Urothelium cell line (cell line): ENCODE results near the gene RIC1.
"Not testable (repeated sequence)": the region's sequence is repeated elsewhere in the genome, so short reads cannot be mapped to it uniquely, and the experiment has no call there.

Experiments
- DNase-seq: peaks from one replicate; pipeline ENCODE4 v3.0.0; 2011; ENCODE audit warnings: low spot score, mixed read lengths
- FAIRE-seq: peaks from 2 replicates; lab custom pipeline; 2011; peaks lifted over from hg19 to GRCh38; lab: Jason Lieb, UNC

Gene RIC1

GRCh38 chr9:5719100-5719926 lies 90.4 kb downstream of the RIC1 start:
- no peak for DNase-seq
- FAIRE-seq: no peak

GRCh38 chr9:5720151-5720550 lies 91.2 kb downstream of the RIC1 start:
- FAIRE-seq: no peak
- no peak for DNase-seq

GRCh38 chr9:5721279-5722087 lies 92.6 kb downstream of the RIC1 start:
- DNase-seq (no peak), FAIRE-seq (no peak)

GRCh38 chr9:5722679-5723078 lies 93.8 kb downstream of the RIC1 start:
- DNase-seq, FAIRE-seq: not testable (repeated sequence)

- DNase-seq (no peak), FAIRE-seq (no peak)
Observed at GRCh38 chr9:5735072-5735471, 106.2 kb downstream of the RIC1 start.

GRCh38 chr9:5736563-5737346 lies 107.8 kb downstream of the RIC1 start:
- no peak for FAIRE-seq
- no peak for DNase-seq

DNA sequence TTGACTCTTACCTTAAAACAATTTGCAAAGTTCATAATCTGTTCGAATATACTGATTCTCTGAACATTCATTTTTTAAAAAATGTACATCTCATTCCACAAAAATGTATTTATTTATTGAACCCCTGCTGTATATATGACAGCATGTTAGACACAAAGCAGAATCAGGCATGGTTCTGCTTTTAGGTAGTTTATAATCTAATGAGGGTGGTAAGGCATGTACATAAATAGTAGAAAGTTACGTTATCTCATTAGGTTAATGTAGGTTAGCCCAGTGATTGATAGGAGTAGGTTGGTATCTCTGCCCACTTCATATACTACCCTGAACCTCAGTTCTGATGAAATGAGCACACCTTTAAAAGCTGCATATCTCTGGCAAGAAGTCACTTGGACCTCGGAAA lies 114.2 kb downstream of the RIC1 start:
- DNase-seq (no peak), FAIRE-seq (no peak)

- FAIRE-seq (no peak), DNase-seq (no peak)
Observed at GRCh38 chr9:5748438-5748837, 119.5 kb downstream of the RIC1 start.

DNA sequence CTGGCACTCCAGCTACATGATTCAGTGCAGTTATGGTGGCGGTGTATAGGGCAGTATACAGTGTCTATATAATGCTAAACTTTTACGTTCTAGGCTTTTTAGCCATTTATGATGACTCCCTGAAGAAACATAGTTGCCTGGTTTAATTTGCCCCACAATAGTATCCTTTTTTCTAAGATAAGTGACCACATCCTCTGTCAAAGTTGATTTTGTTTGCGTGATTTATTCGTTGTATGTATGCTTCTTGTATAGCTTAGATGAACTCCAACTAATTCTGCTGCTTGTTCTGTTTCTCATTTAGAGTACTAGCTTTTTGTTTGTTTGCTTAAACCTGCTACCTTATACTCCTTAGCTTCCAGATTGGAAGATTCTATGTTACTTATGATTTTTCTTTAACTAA lies 120.4 kb downstream of the RIC1 start:
- FAIRE-seq (no peak), DNase-seq (no peak)

DNA sequence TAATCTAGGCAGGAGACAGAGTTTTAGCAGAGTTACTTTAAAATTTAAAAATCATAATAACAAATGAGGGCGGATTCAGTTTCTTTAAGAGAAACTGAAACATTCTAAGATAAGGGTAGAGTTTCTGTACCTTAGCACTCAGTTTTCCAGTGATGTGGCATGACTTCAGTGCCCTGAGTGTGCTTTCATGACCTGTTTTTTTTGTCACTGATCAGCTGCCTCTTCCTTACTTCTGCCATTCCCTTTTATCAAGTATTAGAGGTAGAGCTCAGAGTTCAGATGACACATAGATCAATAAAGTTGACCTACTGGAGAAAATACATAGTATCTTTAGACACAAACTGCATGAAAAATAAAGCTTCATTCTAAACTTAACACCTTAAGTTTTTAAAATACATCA lies 121.7 kb downstream of the RIC1 start:
- no peak for FAIRE-seq

GRCh38 chr9:5756633-5757032 lies 127.7 kb downstream of the RIC1 start:
- FAIRE-seq (no peak), DNase-seq (no peak)

More for the DNA sequence above, 121.7 kb downstream of the RIC1 start:
- DNase-seq: no peak

DNA sequence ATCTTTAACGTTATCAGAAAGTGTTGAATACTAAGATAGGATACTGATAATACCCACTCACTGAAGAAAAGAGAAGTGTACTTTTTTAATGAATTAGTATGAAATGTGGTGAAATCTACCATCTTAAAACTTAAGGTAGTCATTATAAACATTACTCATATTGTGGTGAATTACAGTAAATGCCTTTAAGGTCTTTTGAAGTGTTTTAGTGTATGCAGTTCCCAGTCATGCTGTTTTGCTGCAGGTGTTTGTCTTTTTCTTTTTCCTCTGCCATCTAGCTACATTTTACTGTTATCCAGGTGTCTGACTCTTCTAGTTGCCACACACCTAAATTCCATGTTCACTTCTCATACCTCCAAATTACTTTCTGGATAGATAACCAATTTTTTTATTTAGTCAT lies 131.4 kb downstream of the RIC1 start:
- FAIRE-seq (no peak), DNase-seq (no peak)

DNA sequence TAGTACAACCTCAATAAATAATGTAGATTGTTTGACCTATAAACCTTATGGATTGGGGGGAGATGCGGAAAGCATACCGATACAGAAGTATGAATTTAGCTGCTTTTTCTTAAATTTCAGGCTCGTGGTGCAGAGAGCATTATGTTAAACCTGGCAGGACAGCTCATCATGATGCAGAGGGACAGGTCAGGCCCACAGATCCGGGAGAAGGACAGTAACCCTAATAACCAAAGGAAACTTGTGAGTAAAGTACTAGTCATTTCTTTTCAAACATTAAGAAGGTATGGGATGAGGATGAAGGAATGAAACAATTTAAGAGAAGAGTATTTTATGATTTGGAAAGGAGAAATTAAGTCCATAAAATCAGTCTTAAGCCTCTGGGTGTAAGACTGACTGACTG lies 133.5 kb downstream of the RIC1 start:
- FAIRE-seq: no peak

GRCh38 chr9:5764130-5764868 lies 135.4 kb downstream of the RIC1 start:
- no peak for DNase-seq
- no peak for FAIRE-seq

More for the DNA sequence above, 133.5 kb downstream of the RIC1 start:
- DNase-seq: no peak

DNA sequence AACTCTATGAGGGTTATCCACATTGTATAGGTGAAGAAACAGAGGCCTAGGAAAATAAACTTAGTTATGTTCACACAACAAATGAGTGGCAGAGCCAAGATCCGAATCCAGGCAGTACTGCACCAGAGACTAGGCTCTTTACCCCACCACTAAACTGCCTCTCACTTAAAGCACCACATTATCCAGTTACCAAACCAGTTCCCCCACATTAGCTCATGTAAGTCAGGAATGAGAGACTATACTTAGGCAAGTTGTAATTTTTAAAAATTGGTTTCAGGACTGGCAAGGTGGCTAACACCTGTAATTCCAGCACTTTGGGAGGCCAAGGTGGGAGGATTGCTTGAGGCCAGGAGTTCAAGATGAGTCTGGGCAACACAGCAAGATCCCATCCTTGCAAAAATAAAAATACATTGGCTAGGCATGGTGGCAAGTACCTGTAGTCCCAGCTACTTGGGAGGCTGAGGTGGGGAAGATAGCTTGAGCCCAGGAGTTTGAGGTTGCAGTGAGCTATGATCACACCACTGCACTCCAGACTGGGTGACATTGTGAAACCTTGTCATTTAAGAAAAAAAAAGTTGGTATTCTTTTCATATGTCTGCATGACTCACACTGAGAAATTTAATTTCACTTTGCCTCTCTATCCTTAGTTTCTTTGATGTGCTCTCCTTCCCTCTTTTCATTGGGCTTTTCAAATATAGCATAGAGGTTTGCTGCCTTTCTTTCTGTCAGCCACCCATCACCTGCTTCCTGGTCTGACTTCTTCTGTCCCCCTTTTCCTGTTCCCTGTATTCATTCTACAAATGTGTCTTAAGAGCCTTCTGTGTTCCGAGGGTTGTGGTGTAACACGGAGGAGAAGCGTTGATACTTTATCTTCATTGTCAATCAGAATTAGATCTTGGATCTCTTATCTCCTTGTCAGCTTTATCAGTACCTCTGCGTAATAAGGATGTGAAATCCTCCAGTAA lies 139.3 kb downstream of the RIC1 start:
- FAIRE-seq: no peak
- no peak for DNase-seq

DNA sequence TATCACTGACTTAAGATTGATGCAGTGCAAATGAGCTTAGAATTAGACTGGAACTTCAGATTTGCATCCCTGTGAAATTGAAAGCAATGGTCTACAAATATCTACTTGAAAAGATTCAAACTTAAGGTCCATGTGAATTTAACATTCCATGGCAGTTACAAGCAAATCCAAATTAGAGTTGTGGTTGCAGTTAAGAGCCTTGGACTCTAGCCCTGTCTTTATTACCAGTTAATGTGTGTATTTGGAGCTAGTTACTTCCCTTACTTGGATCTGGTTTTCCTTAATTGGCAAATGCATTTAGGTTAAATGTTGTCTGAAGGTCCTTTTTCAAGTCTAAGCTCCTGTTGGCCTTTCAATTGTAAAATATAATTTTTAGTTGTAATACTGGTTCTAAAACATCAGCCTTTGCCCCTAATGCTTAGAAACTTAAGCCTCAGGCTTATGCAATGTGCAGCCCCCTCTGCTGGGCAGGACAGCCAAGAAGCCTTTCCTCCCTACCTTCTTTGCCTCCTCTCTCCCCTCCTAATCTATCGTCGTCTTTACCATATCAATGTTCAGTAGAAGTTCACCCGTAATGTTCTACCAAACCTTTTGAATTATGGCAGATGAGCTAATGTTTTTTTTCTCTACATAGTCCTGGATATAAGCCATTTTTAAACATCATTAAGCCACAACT lies 144.6 kb downstream of the RIC1 start:
- DNase-seq (no peak), FAIRE-seq (no peak)

GRCh38 chr9:5778805-5779204 lies 149.9 kb downstream of the RIC1 start:
- DNase-seq (no peak), FAIRE-seq (no peak)

- FAIRE-seq, DNase-seq: not testable (repeated sequence)
Observed at GRCh38 chr9:5779705-5780218, 150.9 kb downstream of the RIC1 start.

GRCh38 chr9:5783420-5783819 lies 154.5 kb downstream of the RIC1 start:
- FAIRE-seq, DNase-seq: not testable (repeated sequence)
